Cardiac muscle cell (in vitro differentiated cells and primary cell): ENCODE data around the gene DLG3. TPM values are rescaled to one million over a fixed set of nuclear protein-coding genes. Genes with fewer than 3 reads are reported as not detected.

Experiments used
- DNase-seq, 2 donors: peaks; one replicate each; pipeline versions ENCODE4 v3.0.0 to v3.0.0-alpha.2; 2010 to 2017; ENCODE audit warnings: low read depth in 1 of 2, low spot score in 1 of 2
- H3K27ac ChIP-seq: fragments of 200-600 bp; sonication (generic); 2 replicates; pipeline ENCODE4 v1.5.1; 2016
- H3K27me3 ChIP-seq: fragments of 200-600 bp; sonication (generic); 2 replicates; pipeline ENCODE4 v1.6.0; 2016; ENCODE audit warnings: control low read depth
- H3K36me3 ChIP-seq: fragments of 200-600 bp; sonication (generic); 2 replicates; pipeline ENCODE4 v1.5.1; 2016; ENCODE audit warnings: control low read depth
- H3K4me1 ChIP-seq: fragments of 200-600 bp; sonication (generic); 2 replicates; pipeline ENCODE4 v1.8.1; 2017; ENCODE audit warnings: low read depth, mild to moderate bottlenecking, mixed run types
- H3K4me3 ChIP-seq: fragments of 200-600 bp; sonication (generic); 2 replicates; pipeline ENCODE4 v1.5.1; 2016; ENCODE audit warnings: mild to moderate bottlenecking
- H3K9me3 ChIP-seq: fragments of 200-600 bp; sonication (generic); 2 replicates; pipeline ENCODE4 v1.5.1; 2017; ENCODE audit warnings: low read depth, mild to moderate bottlenecking, control low read depth
- CTCF ChIP-seq: IDR thresholded peaks from 2 replicates; pipeline ENCODE4 v1.5.1; 2012; ENCODE audit warnings: low read depth, mild to moderate bottlenecking, low read length
- polyA plus RNA-seq: library from polyadenylated mRNA; unstranded; fragments of >200 nt; fragmentation: Nextera tagmentation; extraction: Ambion mirVana; gene quantifications from 2 replicates; pipeline ENCODE4 v1.2.1, GENCODE V29; 2016
- total RNA-seq: library from RNA; depleted of rRNA; stranded (reverse); fragments of >200 nt; gene quantifications from 2 replicates; pipeline ENCODE4 v1.2.3, GENCODE V29; 2016

Gene DLG3
- total and polyA plus RNA-seq, 2 experiments from 2014 or later, result 28.8 to 50.1 TPM

- Histone ChIP-seq H3K27me3 (no peaks in the 10 kb centered on the region), H3K27ac (no peak overlapping the region), H3K4me3 (no peak overlapping the region), H3K4me1 (no peaks in the 10 kb centered on the region), H3K9me3 (no peaks in the 10 kb centered on the region), H3K36me3 (no peaks in the 10 kb centered on the region)
- TF ChIP-seq CTCF, result no peak
- DNase-seq, result no peak
These were observed 44.2 kb downstream of the DLG3 start for GRCh38 chrX:70488856-70489255.

GRCh38 chrX:70494441-70494840 is 49.8 kb downstream of the DLG3 start:
- no peak overlapping the region for H3K4me3 ChIP-seq
- no peak overlapping the region for H3K27ac ChIP-seq
- H3K27me3 ChIP-seq, result no peaks in the 10 kb centered on the region
- H3K9me3 ChIP-seq, result no peaks in the 10 kb centered on the region
- no peak for DNase-seq
- no peak for TF ChIP-seq CTCF
- peaks cover 9% of the 10 kb centered on the region for H3K36me3 ChIP-seq
- H3K4me1 ChIP-seq, result no peaks in the 10 kb centered on the region

GRCh38 chrX:70496491-70496890 is 51.9 kb downstream of the DLG3 start:
- no peak for TF ChIP-seq CTCF
- Histone ChIP-seq H3K9me3 (no peaks in the 10 kb centered on the region), H3K4me3 (no peak overlapping the region), H3K36me3 (peaks cover 12% of the 10 kb centered on the region), H3K27me3 (no peaks in the 10 kb centered on the region), H3K27ac (no peak overlapping the region), H3K4me1 (no peaks in the 10 kb centered on the region)
- DNase-seq, result no peak

GRCh38 chrX:70497026-70497425 is 52.4 kb downstream of the DLG3 start:
- H3K27me3 ChIP-seq, result no peaks in the 10 kb centered on the region
- no peak for DNase-seq
- no peak overlapping the region for H3K27ac ChIP-seq
- H3K4me3 ChIP-seq, result no peak overlapping the region
- peaks cover 12% of the 10 kb centered on the region for H3K36me3 ChIP-seq
- no peaks in the 10 kb centered on the region for H3K9me3 ChIP-seq
- no peak for TF ChIP-seq CTCF
- H3K4me1 ChIP-seq, result no peaks in the 10 kb centered on the region

- no peak for DNase-seq
- H3K36me3 ChIP-seq, result peaks cover 12% of the 10 kb centered on the region
These were observed 53.5 kb downstream of the DLG3 start for GRCh38 chrX:70498129-70498528.

More at GRCh38 chrX:70498129-70498528, 53.5 kb downstream of the DLG3 start:
- Histone ChIP-seq H3K4me1 (no peaks in the 10 kb centered on the region), H3K9me3 (no peaks in the 10 kb centered on the region), H3K27ac (no peak overlapping the region), H3K27me3 (no peaks in the 10 kb centered on the region), H3K4me3 (no peak overlapping the region)
- no peak for TF ChIP-seq CTCF
